ENCODE data around the gene RPL9. TPM values are rescaled to one million over a fixed set of nuclear protein-coding genes. Genes with fewer than 3 reads are reported as not detected.

Gene RPL9
- total and polyA plus RNA-seq, 2 of the 13 experiments (the other 11 are each of a cell fraction or from before 2014, with no cell fraction given), result 993 to 2,148 TPM

DNA sequence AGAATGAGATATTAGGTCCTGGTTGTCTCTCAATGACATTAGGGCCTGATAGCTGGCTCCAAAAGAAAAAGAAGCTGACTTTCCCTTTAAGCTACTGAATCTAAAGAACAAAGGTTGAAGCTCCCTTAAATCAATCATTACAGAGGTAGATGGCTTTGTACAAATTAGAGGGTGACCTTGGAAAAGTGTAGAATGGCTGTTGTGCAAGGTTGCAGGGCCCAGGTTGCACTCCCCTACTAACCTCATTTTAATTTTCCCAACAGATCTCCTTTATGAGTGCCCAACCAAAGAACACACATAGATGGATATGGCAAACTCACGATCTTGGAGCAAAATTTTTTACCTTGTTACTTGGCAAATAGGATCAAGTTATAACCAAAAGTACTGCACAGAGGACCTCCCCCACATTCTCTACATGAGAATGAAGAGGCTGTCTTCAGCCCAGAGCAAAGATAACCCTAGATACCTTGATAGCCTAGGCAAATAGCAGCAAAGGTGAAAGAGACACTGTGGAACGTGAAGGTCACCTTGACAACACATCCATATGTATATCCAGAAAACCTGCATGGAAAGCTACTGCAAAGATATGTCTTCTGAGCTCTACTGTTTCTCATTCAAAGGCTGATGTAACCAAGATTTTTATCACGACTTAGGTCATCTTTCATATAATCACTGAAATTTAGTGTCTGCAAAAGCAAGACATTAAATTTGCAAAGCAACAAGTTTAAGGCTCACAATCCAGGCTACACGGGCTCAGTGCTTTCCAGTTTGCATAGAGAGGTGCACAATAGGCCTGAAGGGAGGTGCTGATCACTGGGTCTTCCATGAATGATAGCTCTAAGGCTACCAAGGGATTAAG lies 29.0 kb downstream of the RPL9 start (continued):
- TF ChIP-seq, protein P1, sequence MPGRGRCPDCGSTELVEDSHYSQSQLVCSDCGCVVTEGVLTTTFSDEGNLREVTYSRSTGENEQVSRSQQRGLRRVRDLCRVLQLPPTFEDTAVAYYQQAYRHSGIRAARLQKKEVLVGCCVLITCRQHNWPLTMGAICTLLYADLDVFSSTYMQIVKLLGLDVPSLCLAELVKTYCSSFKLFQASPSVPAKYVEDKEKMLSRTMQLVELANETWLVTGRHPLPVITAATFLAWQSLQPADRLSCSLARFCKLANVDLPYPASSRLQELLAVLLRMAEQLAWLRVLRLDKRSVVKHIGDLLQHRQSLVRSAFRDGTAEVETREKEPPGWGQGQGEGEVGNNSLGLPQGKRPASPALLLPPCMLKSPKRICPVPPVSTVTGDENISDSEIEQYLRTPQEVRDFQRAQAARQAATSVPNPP (CRISPR knock-in tag; IDR thresholded peaks at IDR 0.05), result peak; percentile 73; the same call in 1 of the 2 replicates
- no peak for TF ChIP-seq NFE2L1 (CRISPR knock-in tag; IDR thresholded peaks at IDR 0.05; ENCODE audit: borderline replicate concordance)
- TF ChIP-seq ZNF263 (CRISPR knock-in tag; IDR thresholded peaks at IDR 0.05), result no peak
- peak; percentile 48 for TF ChIP-seq HNF4G (IDR thresholded peaks at IDR 0.05; ENCODE audit: borderline replicate concordance, low read depth, low read length)
- no peak for TF ChIP-seq HNF4G (CRISPR knock-in tag; IDR thresholded peaks at IDR 0.05; ENCODE audit: borderline replicate concordance, low read depth)
- TF ChIP-seq RXRA (CRISPR knock-in tag; IDR thresholded peaks at IDR 0.05), result peak; percentile 37; the same call in 1 of the 2 replicates
- no peak for TF ChIP-seq HOXA9 (CRISPR knock-in tag; IDR thresholded peaks at IDR 0.05; ENCODE audit: borderline replicate concordance)
- 0 out of 2 replicates have a peak, but pooled peaks have one; percentile 50 for TF ChIP-seq KDM6A (CRISPR knock-in tag; IDR thresholded peaks at IDR 0.05; ENCODE audit: low read depth)
- no peak for TF ChIP-seq FIP1L1 (IDR thresholded peaks at IDR 0.05; ENCODE audit: borderline replicate concordance, insufficient read depth, low read depth, low read length)
- TF ChIP-seq IKZF5 (CRISPR knock-in tag; IDR thresholded peaks at IDR 0.05), result 0 out of 2 replicates have a peak, but pooled peaks have one; percentile 16
- no peak for TF ChIP-seq ETV5 (CRISPR knock-in tag; IDR thresholded peaks at IDR 0.05; ENCODE audit: borderline replicate concordance)
- peak; percentile 91; the same call in 1 of the 2 replicates for TF ChIP-seq NR2F2 (IDR thresholded peaks at IDR 0.05; ENCODE audit: borderline replicate concordance, low read depth)
- TF ChIP-seq ARID5B (CRISPR knock-in tag; IDR thresholded peaks at IDR 0.05), result peak; percentile 61
- TF ChIP-seq NR2C2 (CRISPR knock-in tag; IDR thresholded peaks at IDR 0.05; ENCODE audit: borderline replicate concordance), result peak; percentile 48; the same call in 1 of the 2 replicates
- TF ChIP-seq, protein P2, sequence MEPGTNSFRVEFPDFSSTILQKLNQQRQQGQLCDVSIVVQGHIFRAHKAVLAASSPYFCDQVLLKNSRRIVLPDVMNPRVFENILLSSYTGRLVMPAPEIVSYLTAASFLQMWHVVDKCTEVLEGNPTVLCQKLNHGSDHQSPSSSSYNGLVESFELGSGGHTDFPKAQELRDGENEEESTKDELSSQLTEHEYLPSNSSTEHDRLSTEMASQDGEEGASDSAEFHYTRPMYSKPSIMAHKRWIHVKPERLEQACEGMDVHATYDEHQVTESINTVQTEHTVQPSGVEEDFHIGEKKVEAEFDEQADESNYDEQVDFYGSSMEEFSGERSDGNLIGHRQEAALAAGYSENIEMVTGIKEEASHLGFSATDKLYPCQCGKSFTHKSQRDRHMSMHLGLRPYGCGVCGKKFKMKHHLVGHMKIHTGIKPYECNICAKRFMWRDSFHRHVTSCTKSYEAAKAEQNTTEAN (CRISPR knock-in tag; conservative IDR thresholded peaks at IDR 0.05), result no peak; the same call in 1 of the 2 replicates
- TF ChIP-seq SP5 (CRISPR knock-in tag; IDR thresholded peaks at IDR 0.05; ENCODE audit: borderline replicate concordance, low read depth), result 0 out of 2 replicates have a peak, but pooled peaks have one; percentile 16
- TF ChIP-seq, protein P3, sequence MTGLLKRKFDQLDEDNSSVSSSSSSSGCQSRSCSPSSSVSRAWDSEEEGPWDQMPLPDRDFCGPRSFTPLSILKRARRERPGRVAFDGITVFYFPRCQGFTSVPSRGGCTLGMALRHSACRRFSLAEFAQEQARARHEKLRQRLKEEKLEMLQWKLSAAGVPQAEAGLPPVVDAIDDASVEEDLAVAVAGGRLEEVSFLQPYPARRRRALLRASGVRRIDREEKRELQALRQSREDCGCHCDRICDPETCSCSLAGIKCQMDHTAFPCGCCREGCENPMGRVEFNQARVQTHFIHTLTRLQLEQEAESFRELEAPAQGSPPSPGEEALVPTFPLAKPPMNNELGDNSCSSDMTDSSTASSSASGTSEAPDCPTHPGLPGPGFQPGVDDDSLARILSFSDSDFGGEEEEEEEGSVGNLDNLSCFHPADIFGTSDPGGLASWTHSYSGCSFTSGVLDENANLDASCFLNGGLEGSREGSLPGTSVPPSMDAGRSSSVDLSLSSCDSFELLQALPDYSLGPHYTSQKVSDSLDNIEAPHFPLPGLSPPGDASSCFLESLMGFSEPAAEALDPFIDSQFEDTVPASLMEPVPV (CRISPR knock-in tag; IDR thresholded peaks at IDR 0.05), result peak; percentile 58; the same call in 1 of the 2 replicates

All from HepG2 (cell line).